Measurements from ENCODE around the gene RAB33A.
A peak's percentile ranks its signal among the peaks of the same experiment; 100 is the strongest.

The RAB33A gene

DNA sequence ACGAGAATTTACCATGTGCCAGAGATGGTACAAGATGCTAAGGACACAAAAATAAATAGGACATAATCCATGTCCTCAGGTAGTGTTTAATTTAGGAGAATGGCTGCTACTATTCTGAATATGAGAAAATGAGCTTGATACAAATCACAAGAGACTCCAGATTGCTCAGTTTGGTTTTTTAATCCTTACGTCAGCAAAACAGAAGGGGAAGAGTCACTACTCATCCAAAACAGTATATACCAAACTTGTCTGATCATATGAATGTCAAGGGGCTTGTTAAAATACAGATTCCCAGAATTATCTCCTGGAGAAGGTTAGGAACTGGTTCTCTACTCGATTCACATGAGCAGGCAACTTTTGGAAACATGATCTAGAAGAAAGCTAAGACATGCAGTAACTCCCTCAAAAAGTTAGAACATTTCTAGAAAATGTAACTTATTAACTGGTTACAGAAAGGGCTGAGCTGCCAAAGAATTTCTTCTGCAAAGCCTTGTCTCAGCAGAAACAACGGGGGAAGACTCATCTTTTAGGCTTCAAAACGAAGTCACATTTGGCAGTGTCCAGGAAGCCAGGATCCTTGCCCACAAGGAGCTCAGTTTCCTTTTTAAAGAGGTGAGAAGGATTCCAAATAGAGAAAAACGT, 9.5 kb upstream of the RAB33A start:
- no peak overlapping the region for H3K4me3 ChIP-seq (replicated peaks in 1 of 2; ENCODE audit: low read depth in 2 of 2, low read length in 2 of 2)
- no peak for DNase-seq (ENCODE audit: low read depth in 2 of 2)
- TF ChIP-seq, protein P1, sequence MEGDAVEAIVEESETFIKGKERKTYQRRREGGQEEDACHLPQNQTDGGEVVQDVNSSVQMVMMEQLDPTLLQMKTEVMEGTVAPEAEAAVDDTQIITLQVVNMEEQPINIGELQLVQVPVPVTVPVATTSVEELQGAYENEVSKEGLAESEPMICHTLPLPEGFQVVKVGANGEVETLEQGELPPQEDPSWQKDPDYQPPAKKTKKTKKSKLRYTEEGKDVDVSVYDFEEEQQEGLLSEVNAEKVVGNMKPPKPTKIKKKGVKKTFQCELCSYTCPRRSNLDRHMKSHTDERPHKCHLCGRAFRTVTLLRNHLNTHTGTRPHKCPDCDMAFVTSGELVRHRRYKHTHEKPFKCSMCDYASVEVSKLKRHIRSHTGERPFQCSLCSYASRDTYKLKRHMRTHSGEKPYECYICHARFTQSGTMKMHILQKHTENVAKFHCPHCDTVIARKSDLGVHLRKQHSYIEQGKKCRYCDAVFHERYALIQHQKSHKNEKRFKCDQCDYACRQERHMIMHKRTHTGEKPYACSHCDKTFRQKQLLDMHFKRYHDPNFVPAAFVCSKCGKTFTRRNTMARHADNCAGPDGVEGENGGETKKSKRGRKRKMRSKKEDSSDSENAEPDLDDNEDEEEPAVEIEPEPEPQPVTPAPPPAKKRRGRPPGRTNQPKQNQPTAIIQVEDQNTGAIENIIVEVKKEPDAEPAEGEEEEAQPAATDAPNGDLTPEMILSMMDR (IDR thresholded peaks at IDR 0.05; ENCODE audit: low read depth, low read length): no peak

DNA sequence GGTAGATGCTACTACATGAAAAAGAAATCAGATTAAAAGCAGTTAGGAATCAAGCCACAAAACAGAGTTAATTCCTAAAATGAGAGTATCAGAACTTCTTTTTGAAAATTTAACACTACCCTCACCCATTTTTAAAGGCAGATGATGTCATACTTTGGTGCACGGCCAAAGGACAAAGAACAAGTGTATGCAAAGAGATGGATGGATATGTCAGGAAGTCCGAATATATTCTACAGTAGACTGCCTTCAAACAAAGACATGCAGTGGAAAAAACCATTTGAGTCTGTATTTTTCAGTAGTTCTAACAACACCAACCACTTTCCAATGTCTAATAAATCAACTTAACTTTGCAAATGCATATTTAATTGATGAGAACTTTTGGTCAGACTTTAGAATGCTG, 8.4 kb upstream of the RAB33A start:
- H3K4me3 ChIP-seq (replicated peaks in 1 of 2; ENCODE audit: low read depth in 2 of 2, low read length in 2 of 2): no peak overlapping the region
- no peak for DNase-seq (ENCODE audit: low read depth in 2 of 2)
- TF ChIP-seq, protein P1 (IDR thresholded peaks at IDR 0.05; ENCODE audit: low read depth, low read length): no peak

DNA sequence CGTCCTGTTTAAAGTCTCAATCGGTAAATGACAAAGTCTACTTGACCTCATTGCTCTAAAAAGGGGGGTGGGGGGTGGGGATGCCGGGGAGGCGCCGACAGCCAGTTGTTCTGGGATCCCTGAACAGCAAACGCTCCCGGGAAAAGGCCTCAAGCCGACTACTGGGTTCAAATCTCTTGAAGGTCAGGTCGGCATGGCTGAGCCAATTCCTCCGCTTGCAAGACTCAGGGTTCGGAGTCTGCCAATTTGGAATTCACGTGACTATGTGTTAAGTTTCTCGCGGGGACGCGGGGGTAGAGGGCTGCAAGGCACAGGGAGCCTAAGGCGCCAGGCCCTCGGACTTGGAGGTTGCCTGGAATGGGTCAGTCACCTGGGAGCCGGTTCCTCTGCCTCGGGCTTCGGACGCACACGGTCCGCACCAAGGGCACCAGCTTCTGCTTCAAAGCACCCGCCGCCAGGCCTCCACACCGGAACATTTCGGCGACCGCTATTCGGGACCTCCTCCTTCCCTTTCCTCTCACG, 6.5 kb upstream of the RAB33A start:
- peak overlapping the region; percentile 66 to 72 for H3K4me3 ChIP-seq (replicated peaks in 1 of 2; ENCODE audit: low read depth in 2 of 2, low read length in 2 of 2)
- DNase-seq (ENCODE audit: low read depth in 2 of 2): peak in 1 of 2 donors; percentile 62
- TF ChIP-seq, protein P1 (IDR thresholded peaks at IDR 0.05; ENCODE audit: low read depth, low read length): no peak

DNA sequence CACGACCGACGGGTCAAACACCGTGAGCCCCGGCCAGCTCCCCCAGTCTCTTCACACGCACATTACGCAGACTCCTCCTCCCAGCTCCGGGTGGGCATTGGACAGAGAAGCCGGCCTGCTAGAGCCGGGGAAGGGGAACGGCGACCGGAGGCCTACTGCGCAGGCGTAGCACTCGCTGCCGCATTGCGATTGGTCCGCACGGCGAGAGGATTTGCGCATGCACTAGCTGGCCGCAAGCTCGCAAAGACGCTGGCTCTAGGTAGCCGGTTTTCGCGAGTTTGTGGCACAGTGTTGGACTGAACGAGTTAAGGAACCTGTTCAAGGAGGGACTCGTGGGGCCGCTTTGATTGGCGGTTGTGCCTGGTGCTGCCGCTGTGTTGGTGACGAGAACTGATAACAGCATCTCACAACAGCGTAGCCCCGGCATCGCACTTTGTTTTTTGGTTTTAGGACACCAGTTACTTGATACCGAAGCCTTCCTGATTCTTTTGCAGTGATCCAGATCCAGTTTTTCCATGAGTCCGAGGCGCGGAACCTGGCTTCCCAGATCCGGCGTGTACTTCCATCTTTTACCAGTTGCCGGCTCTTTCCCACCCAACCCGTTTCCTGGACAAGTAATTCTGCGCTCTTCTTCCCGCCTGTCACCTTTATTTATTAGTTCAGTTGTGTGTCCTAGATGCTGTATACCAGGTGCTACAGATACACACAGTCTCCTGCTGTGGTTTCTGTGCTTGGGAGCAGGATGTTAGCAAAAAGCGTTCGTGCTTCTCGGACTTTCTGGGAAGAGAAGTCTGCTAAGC, 5.9 kb upstream of the RAB33A start, which contains the start of gene AIFM1:
AIFM1 (minus strand) TSS at position 139 of the 800 bp plus-strand sequence. CDS start 185 bp downstream, outside the sequence.
- H3K4me3 ChIP-seq (replicated peaks in 1 of 2; ENCODE audit: low read depth in 2 of 2, low read length in 2 of 2): peak within 1 kb of the TSS; percentile 66 to 72
- TF ChIP-seq, protein P1 (IDR thresholded peaks at IDR 0.05; ENCODE audit: low read depth, low read length): no peak
- DNase-seq (ENCODE audit: low read depth in 2 of 2): peak; percentile 95 to 97

DNA sequence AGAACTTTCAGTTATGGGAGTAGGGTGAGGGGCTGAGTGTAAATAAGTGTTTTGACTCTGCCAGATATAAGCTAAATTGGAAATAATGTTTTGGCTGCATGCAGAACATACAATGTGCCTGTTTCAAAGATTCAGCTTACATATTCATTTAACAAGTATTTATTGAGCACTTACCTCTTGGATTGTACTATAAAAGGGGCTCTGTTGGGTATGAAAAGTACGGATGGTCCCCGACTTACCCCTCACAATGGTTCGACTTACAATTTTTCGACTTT, 5.3 kb upstream of the RAB33A start:
- TF ChIP-seq, protein P1 (IDR thresholded peaks at IDR 0.05; ENCODE audit: low read depth, low read length): no peak
- peak overlapping the region; percentile 66 to 72 for H3K4me3 ChIP-seq (replicated peaks in 1 of 2; ENCODE audit: low read depth in 2 of 2, low read length in 2 of 2)
- no peak for DNase-seq (ENCODE audit: low read depth in 2 of 2)

DNA sequence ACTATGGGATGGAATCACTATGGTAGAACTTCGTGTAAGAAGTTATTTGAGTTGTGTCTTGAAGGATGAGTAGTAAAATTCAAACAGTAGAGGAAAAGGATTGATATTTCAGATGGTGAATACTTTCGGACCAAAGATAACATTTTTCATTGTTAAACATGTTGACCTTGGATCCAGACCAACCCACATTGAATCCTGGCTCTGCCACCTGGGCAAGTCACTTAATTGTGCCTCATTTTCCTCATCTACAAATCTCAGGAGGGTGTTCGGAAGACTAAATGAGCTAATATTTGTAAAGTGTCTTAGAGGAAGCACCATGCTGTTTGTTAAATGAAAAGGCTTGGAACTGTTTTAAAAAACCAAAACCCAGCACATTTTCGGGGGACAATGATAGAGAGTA, 4.7 kb upstream of the RAB33A start:
- no peak for DNase-seq (ENCODE audit: low read depth in 2 of 2)
- TF ChIP-seq, protein P1 (IDR thresholded peaks at IDR 0.05; ENCODE audit: low read depth, low read length): no peak
- H3K4me3 ChIP-seq (replicated peaks in 1 of 2; ENCODE audit: low read depth in 2 of 2, low read length in 2 of 2): peak overlapping the region in 1 of 2 donors; percentile 72

All from cardiac fibroblast (primary cell).